ENCODE data around the gene ACIN1. TPM values are rescaled to one million over a fixed set of nuclear protein-coding genes. Genes with fewer than 3 reads are reported as not detected.

The ACIN1 gene
- total RNA-seq, 4 donors from 2014 or later, result 89.6 to 124 (median 109) TPM

- no peak for TF ChIP-seq CTCF (IDR thresholded peaks at IDR 0.05; ENCODE audit: low read depth)
These were observed 42.4 kb upstream of the ACIN1 start for GRCh38 chr14:23137192-23137812.

GRCh38 chr14:23136566-23137133, 41.7 kb upstream of the ACIN1 start:
- TF ChIP-seq CTCF (IDR thresholded peaks at IDR 0.05; ENCODE audit: low read depth), result no peak

- TF ChIP-seq CTCF (IDR thresholded peaks at IDR 0.05; ENCODE audit: low read depth), result no peak
These were observed 38.0 kb upstream of the ACIN1 start for GRCh38 chr14:23132970-23133369.

GRCh38 chr14:23131482-23131881, 36.5 kb upstream of the ACIN1 start:
- no peak for TF ChIP-seq CTCF (IDR thresholded peaks at IDR 0.05; ENCODE audit: low read depth)

GRCh38 chr14:23130871-23131270, 35.9 kb upstream of the ACIN1 start:
- no peak for TF ChIP-seq CTCF (IDR thresholded peaks at IDR 0.05; ENCODE audit: low read depth)

GRCh38 chr14:23129759-23130316, 34.9 kb upstream of the ACIN1 start:
- no peak for TF ChIP-seq CTCF (IDR thresholded peaks at IDR 0.05; ENCODE audit: low read depth)

- no peak for TF ChIP-seq CTCF (IDR thresholded peaks at IDR 0.05; ENCODE audit: low read depth)
These were observed 34.2 kb upstream of the ACIN1 start for GRCh38 chr14:23128969-23129758.
